Measurements from ENCODE around the gene PCDHAC1.

The PCDHAC1 gene

DNA sequence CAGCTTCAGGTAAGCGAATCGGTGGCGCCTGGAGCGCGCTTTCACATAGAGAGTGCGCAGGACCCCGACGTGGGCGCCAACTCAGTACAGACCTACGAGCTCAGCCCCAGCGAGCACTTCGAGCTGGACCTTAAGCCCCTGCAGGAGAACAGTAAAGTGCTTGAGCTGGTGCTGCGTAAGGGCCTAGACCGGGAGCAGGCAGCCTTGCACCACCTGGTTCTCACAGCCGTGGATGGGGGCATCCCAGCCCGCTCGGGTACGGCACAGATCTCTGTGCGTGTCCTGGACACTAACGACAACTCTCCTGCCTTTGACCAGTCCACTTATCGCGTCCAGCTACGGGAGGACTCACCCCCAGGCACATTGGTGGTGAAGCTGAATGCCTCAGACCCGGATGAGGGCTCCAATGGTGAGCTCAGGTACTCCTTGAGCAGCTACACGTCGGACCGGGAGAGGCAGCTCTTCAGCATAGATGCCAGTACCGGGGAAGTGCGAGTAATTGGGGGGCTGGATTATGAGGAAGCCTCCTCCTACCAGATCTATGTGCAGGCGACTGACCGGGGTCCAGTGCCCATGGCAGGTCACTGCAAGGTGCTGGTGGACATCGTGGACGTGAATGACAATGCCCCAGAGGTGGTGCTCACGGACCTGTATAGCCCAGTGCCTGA is 41.3 kb downstream of the PCDHAC1 start:
- DNase-seq: no peak

DNA sequence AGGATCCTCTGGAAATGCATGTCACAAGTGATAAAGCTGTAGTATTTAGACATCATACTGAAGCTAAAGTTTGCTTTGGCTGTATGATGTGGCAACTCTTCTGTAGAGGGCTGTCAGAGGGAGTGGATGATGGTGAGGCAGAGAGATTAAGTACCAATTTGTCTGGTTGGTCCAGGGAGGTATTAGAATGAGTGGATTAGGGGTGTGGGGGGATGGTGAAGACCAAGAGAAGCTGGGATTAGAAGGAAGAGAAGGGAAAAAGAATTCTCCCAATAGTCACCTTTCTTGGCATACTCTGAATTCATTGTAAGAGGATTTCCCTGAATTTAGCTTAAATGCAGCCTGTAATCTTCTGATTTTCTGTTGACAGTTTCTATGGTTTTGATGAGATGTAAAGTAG is 43.8 kb downstream of the PCDHAC1 start:
- DNase-seq: no peak

DNA sequence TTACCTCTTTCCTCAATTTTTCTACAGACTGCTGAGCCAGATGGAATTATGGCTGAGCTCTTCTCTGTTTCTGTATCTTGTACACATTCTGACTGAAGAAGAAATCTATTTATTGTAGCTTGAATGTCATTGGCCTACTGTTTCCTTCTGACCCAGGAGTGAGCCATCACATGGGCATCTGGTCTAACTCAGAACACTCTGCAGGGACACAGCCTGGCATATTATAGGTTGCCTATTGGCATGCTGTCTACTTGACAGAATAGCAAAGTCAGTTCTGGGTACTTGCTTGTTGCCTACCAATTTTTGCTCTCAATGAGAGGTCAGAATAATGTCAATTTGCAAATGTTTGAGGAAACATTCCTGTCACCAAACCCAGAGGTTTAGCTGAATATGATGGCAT is 47.5 kb downstream of the PCDHAC1 start:
- DNase-seq: no peak

DNA sequence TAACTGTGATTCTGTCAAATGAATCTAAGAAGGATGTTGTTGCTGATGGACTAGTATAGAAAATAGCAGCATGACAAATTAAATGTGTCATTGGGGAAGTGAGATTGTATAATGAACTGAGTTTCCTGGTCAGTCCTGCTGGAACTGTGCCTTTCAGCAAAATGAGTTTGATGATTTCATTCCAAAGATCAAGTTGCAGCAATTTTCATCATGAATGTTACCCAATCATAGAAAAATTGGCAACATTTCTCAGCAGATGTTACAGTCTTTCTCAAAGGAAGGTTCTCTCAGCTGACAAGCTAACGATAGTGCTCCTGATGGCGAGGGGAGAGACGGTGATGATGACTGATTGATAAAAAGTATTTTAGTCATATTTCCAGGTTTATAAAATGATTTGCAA is 50.9 kb downstream of the PCDHAC1 start:
- no peak for DNase-seq

DNA sequence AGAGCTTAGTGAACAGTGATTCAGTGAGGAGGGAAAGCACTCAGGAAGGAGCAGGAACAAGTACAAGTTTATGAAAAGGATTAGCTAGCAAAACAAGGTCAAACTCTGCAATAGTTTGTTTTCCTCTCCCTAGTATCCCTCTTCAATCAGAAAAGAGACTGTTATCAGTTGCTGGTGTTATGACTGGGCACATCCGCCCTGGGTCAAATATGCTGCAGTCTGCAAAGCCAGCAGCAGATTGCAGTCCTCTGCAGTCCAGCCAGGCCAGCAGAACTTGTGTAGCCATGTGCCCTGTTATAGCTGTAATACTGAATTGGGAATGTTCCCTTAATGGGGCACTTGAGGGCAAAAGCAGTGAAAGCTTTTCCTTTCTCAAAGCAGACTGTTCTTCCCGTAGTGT is 52.2 kb downstream of the PCDHAC1 start:
- no peak for DNase-seq

DNA sequence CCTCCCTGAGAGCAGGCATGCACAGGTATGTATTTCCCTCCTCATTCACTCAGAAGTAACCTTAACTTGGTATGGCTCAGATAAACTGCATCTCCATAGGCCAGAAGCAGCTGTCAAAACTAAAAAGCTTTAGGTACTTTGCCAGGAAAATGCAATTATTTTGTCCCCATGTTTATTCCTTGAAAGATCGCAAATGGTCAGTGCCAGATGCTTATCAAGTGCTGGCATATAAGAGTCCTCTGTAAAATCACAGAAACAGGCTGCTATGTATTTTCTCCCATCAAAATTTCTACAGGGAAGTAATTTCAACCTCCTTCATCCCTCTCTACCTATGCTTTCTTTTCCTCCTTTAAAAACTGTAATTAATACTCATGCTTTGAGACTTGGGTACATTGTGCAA is 52.9 kb downstream of the PCDHAC1 start:
- DNase-seq: no peak

Measured in femur (tissue), 1 donor.